GM12878 (cell line): ENCODE results near the gene RFC4. TPM values are rescaled to one million over a fixed set of nuclear protein-coding genes. Genes with fewer than 3 reads are reported as not detected.

Source experiments
- ATAC-seq: fragments of 200-7000 bp; cut with Tn5 transposase; 3 replicates; pipeline ENCODE4 v1.9.1; 2020; ENCODE audit warnings: mild to moderate bottlenecking, moderate library complexity
- BruUV-seq: library from RNA; stranded (reverse); fragments of 400-500 nt; replicated peaks from 2 replicates; lab custom pipeline; 2021; lab: Mats Ljungman, UMichigan
- CTCF ChIA-PET: fragments of 300-600 bp; sonication (Branson Sonifier 250); formaldehyde crosslinking; extraction: SDS; loops from one replicate; lab custom pipeline; 2021; ENCODE audit warnings: inconsistent platforms; lab: Yijun Ruan, JAX
- POLR2A ChIA-PET: fragments of 350-600 bp; formaldehyde crosslinking; extraction: SDS; loops from one replicate; lab custom pipeline; 2021; ENCODE audit warnings: inconsistent platforms; lab: Charles Lee
- RAD21 ChIA-PET: fragments of 300-600 bp; sonication (Branson Sonifier 250); formaldehyde crosslinking; loops from one replicate; lab custom pipeline; 2023; ENCODE audit warnings: antibody characterized with exemption; ENCODE audit not compliant: unreplicated experiment; lab: Charles Lee
- SMC1A ChIA-PET: fragments of 300-600 bp; sonication (Branson Sonifier 250); formaldehyde crosslinking; loops from one replicate; lab custom pipeline; 2023; ENCODE audit not compliant: unreplicated experiment, uncharacterized antibody; lab: Charles Lee
- DNase-seq: peaks from one replicate; pipeline ENCODE4 v3.0.0-alpha.2; 2011; ENCODE audit warnings: low read depth, low spot score
- FAIRE-seq: peaks from 3 replicates; lab custom pipeline; 2011; peaks lifted over from hg19 to GRCh38; lab: Jason Lieb, UNC
- H2AFZ ChIP-seq: 2 replicates; pipeline ENCODE4 v1.6.0; 2011; ENCODE audit warnings: low read depth, low read length, control low read depth; ENCODE audit not compliant: control insufficient read depth
- H3K27ac ChIP-seq: 2 replicates; pipeline ENCODE4 v1.5.1; 2011; ENCODE audit warnings: control low read depth; ENCODE audit not compliant: control insufficient read depth, insufficient read depth
- H3K27me3 ChIP-seq, 2 experiments: replicated peaks in 1 of 2; 2 replicates each; pipeline versions ENCODE4 v1.6.0 to v1.6.1; 2011; ENCODE audit warnings: low read length in 1 of 2; ENCODE audit not compliant: control insufficient read depth in 2 of 2, insufficient read depth in 2 of 2
- H3K36me3 ChIP-seq, 2 experiments: 2 replicates each; pipeline ENCODE4 v1.5.1; 2011; ENCODE audit warnings: low read length in 1 of 2; ENCODE audit not compliant: control insufficient read depth in 2 of 2, insufficient read depth in 2 of 2
- H3K4me1 ChIP-seq: 2 replicates; pipeline ENCODE4 v1.6.1; 2011; ENCODE audit warnings: mild to moderate bottlenecking, low read length, moderate library complexity, mixed read lengths; ENCODE audit not compliant: control insufficient read depth, insufficient read depth
- H3K4me2 ChIP-seq: 2 replicates; pipeline ENCODE4 v1.6.0; 2011; ENCODE audit warnings: control low read depth; ENCODE audit not compliant: control insufficient read depth, insufficient read depth
- H3K4me3 ChIP-seq: fragments of 200-600 bp; sonication (generic); 2 replicates; pipeline ENCODE4 v1.5.1; 2016
- H3K79me2 ChIP-seq: 2 replicates; pipeline ENCODE4 v1.6.0; 2011; ENCODE audit warnings: low read length; ENCODE audit not compliant: control insufficient read depth, insufficient read depth
- H3K9ac ChIP-seq: 2 replicates; pipeline ENCODE4 v1.8.0; 2011; ENCODE audit warnings: low read length, control low read depth, mixed read lengths; ENCODE audit not compliant: control insufficient read depth, insufficient read depth
- H3K9me3 ChIP-seq: replicated peaks from 3 replicates; pipeline ENCODE4 v1.5.1; 2011; ENCODE audit warnings: mild to moderate bottlenecking, low read length; ENCODE audit not compliant: control insufficient read depth, insufficient read depth
- H4K20me1 ChIP-seq: 2 replicates; pipeline ENCODE4 v1.6.0; 2011; ENCODE audit not compliant: control insufficient read depth, insufficient read depth
- BHLHE40 ChIP-seq, 2 experiments: fragments of 450-650 bp in 1 of 2; IDR thresholded peaks; 2 replicates each; pipeline ENCODE4 v1.6.1; 2011 to 2017; ENCODE audit warnings: low read depth in 2 of 2, borderline replicate concordance in 1 of 2, improper control_type of control experiment in 1 of 2, low read length in 1 of 2, mild to moderate bottlenecking in 1 of 2
- CHD1 ChIP-seq: IDR thresholded peaks from 2 replicates; pipeline ENCODE4 v1.6.1; 2012; ENCODE audit warnings: low read depth, low read length, improper control_type of control experiment
- DPF2 ChIP-seq: fragments of 450-650 bp; IDR thresholded peaks from 2 replicates; pipeline ENCODE4 v1.6.1; 2017; ENCODE audit warnings: mild to moderate bottlenecking
- EP300 ChIP-seq, 2 experiments: fragments of 150-350 bp in 1 of 2; IDR thresholded peaks; 2 replicates each; pipeline ENCODE4 v1.6.1; 2011 to 2012; ENCODE audit warnings: low read depth in 2 of 2, low read length in 2 of 2, borderline replicate concordance in 1 of 2, improper control_type of control experiment in 1 of 2, inconsistent platforms in 1 of 2; ENCODE audit not compliant: control insufficient read depth in 1 of 2
- EZH2 ChIP-seq: IDR thresholded peaks from 2 replicates; pipeline ENCODE4 v1.6.1; 2012; ENCODE audit warnings: low read depth, mild to moderate bottlenecking, control low read depth, inconsistent platforms, low read length, borderline replicate concordance; ENCODE audit not compliant: control insufficient read depth
- IRF4 ChIP-seq: IDR thresholded peaks from 2 replicates; pipeline ENCODE4 v1.6.1; 2011; ENCODE audit warnings: low read depth, low read length
- NFXL1 ChIP-seq: fragments of 450-650 bp; IDR thresholded peaks from 2 replicates; pipeline ENCODE4 v1.6.1; 2017; ENCODE audit warnings: antibody characterized with exemption, mild to moderate bottlenecking, borderline replicate concordance
- NR2F1 ChIP-seq: fragments of 450-650 bp; conservative IDR thresholded peaks from 2 replicates; pipeline ENCODE4 v1.6.1; 2017; ENCODE audit warnings: mild to moderate bottlenecking
- PAX8 ChIP-seq: fragments of 450-650 bp; IDR thresholded peaks from 2 replicates; pipeline ENCODE4 v1.6.1; 2017; ENCODE audit warnings: mild to moderate bottlenecking, moderate library complexity
- RELA ChIP-seq: fragments of 450-650 bp; IDR thresholded peaks from 2 replicates; pipeline ENCODE4 v1.8.0; 2014; ENCODE audit warnings: borderline replicate concordance; ENCODE audit not compliant: partially characterized antibody
- STAT1 ChIP-seq: fragments of 450-650 bp; conservative IDR thresholded peaks from 2 replicates; pipeline ENCODE4 v1.6.1; 2014; ENCODE audit warnings: antibody characterized with exemption, mild to moderate bottlenecking
- TCF12 ChIP-seq: IDR thresholded peaks from 2 replicates; pipeline ENCODE4 v1.6.1; 2011; ENCODE audit warnings: low read depth, mild to moderate bottlenecking, low read length
- ZNF274 ChIP-seq: IDR thresholded peaks from one replicate; pipeline ENCODE4 v1.8.0; 2011; ENCODE audit not compliant: insufficient read length, insufficient read depth
- ZZZ3 ChIP-seq: IDR thresholded peaks from 2 replicates; pipeline ENCODE4 v1.6.1; 2011; ENCODE audit warnings: low read depth; ENCODE audit not compliant: control insufficient read depth, insufficient read length
- WGBS: methylation state at CpG from one replicate; pipeline ENCODE4 v1.1.6; 2016; ENCODE audit warnings: low lambda C conversion rate; ENCODE audit not compliant: insufficient replicate concordance, insufficient coverage; ENCODE audit errors: missing lambda C conversion rate; 5-methylcytosine and 5-hydroxymethylcytosine counted together
- in situ Hi-C: fragments of 300-500 bp; cut with MboI; formaldehyde crosslinking; loops from 9 replicates; pipeline ENCODE4 v1.14.3; 2018; ENCODE audit warnings: mixed read lengths
- intact Hi-C: fragments of 100-400 bp; cut with micrococcal nuclease; formaldehyde crosslinking; loops from one replicate; pipeline ENCODE4 v1.14.2; 2022; ENCODE audit not compliant: unreplicated experiment
- polyA plus RNA-seq, 11 experiments: library from polyadenylated mRNA; depleted of rRNA in 4 of 11; unstranded in 6 of 11; stranded (reverse) in 5 of 11; fragments of >200 nt; fragmentation: Nextera tagmentation in 4 of 11; fragmentation: Illumina TruSeq in 1 of 11; extraction: Ambion mirVana in 4 of 11; extraction: Trizol in 1 of 11; gene quantifications; 1 replicate in 1 of 11; 2 replicates in 10 of 11; pipeline versions ENCODE4 v1.2.1 to v1.2.3, GENCODE V29; 2011 to 2016; ENCODE audit warnings: inconsistent platforms in 2 of 11, missing spikeins in 2 of 11, low read depth in 1 of 11
- total RNA-seq, 4 experiments: library from RNA; depleted of rRNA in 3 of 4; stranded (reverse); fragments of >200 nt in 3 of 4; fragmentation: Illumina TruSeq in 1 of 4; extraction: Trizol in 1 of 4; gene quantifications; 2 replicates each; pipeline versions ENCODE4 v1.2.1 to v1.2.3, GENCODE V29; 2013 to 2021
- TF ChIP-seq, protein P1 (sequence below): fragments of 450-650 bp; IDR thresholded peaks from 2 replicates; pipeline ENCODE4 v1.6.1; 2016; ENCODE audit warnings: mild to moderate bottlenecking
- TF ChIP-seq, protein P2 (sequence below): fragments of 450-650 bp; IDR thresholded peaks from 2 replicates; pipeline ENCODE4 v1.6.1; 2017; ENCODE audit warnings: mild to moderate bottlenecking, low read depth, inconsistent platforms; ENCODE audit not compliant: poor library complexity, severe bottlenecking

Gene RFC4
- total and polyA plus RNA-seq, 10 of the 15 experiments (the other 5 are each of a cell fraction or from before 2014, with no cell fraction given): 49.1 to 144 (median 112) TPM

DNA sequence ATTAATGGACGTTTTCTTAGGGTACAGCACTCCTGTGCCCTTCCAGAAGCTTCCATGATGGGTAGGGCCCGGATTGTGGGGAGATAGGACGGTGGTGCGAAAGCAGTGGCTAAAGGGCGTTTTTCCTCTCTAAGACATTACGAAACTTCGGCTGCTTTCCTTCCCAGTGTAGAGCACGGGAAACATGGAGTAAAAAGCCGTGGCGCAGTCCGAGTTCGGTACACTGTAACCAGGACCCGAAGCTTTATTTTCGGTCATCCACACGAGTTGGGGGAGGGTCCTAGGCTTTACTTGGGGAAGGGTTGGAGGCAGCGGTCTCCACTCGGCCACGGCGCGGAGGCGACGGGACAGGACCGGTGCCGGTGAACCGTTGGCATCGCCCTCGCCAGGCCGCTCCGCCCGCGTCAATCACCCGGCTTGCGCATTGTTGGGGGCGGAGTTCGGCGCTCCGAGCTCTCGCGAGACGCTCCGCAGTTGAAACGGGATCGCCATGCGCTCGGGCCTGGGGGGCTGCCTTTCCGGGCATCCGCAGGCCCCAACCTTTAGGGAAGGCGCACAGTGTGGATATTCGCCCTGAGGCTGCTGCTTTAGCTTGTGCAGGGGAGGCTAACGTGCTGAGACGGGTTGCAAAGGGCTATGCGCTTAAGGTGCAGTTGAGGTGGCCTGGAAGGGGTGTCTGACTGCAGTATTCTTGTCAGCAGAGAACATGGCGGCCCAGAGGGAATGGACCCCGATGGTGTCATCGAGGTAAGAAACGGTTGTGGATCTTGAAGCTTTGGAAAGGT is 22.4 kb downstream of the RFC4 start (continued):
- TF ChIP-seq BHLHE40 (IDR thresholded peaks at IDR 0.05; ENCODE audit: borderline replicate concordance in 1 of 2, low read depth in 2 of 2, low read length in 1 of 2) (peak in 1 of 2 experiments; percentile 40; a peak in 1 of 4 replicates), PAX8 (no peak), RELA (peak; percentile 41), CHD1 (peak; percentile 6; the same call in 1 of the 2 replicates)
- TF ChIP-seq, protein P1, sequence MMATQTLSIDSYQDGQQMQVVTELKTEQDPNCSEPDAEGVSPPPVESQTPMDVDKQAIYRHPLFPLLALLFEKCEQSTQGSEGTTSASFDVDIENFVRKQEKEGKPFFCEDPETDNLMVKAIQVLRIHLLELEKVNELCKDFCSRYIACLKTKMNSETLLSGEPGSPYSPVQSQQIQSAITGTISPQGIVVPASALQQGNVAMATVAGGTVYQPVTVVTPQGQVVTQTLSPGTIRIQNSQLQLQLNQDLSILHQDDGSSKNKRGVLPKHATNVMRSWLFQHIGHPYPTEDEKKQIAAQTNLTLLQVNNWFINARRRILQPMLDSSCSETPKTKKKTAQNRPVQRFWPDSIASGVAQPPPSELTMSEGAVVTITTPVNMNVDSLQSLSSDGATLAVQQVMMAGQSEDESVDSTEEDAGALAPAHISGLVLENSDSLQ: peak; percentile 98

DNA sequence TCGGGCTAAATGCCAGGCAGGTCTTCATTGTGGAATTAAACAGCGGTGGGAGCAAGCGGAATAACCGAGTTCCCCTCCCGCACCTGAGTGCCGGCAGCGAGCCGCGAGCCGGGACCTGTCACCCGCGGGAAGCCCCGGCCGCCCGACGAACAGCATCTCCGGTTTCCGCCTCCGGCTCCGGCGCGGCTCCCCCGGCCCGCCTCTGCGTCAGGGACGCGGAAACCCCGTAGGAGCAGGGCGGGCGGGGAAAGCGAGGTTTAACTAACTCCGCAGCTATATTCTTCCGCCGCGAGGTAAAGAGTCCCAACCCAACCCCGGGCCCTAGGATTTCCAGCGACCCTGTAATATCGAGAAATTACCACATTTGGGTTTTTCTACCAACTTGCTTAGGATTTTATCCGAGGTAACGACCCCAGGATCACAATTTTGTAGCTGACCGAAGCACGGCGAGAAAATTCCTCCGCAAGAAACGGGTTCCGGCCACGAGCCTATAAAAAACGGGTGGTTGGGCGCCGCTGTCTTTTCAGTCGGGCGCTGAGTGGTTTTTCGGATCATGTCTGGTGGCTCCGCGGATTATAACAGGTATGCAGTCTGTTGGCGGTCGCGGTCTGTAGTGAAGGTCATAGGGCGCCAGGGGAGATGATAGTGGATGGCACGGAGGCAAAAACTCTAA is 23.1 kb downstream of the RFC4 start, which contains the start of gene EIF4A2:
EIF4A2 (plus strand) TSS at position 520 of the 673 bp plus-strand sequence; CDS start at position 554, 34 bp downstream.
- Histone ChIP-seq H3K27me3 (no peaks in the 10 kb centered on the region), H3K9me3 (no peaks in the 10 kb centered on the region; the same call in 1 of the 3 replicates), H2AFZ (peak within 1 kb of the TSS; percentile 98), H3K79me2 (peaks cover 56% of the 10 kb centered on the region), H3K4me1 (no peaks in the 10 kb centered on the region), H4K20me1 (peaks cover 22% of the 10 kb centered on the region; the same call in 1 of the 2 replicates), H3K36me3 (peaks cover 15 to 38% of the 10 kb centered on the region in 2 experiments), H3K4me2 (peak within 1 kb of the TSS; percentile 64), H3K27ac (peak within 1 kb of the TSS; percentile 100), H3K9ac (peak within 1 kb of the TSS; percentile 100), H3K4me3 (peak within 1 kb of the TSS; percentile 78)
- under 1% methylated on average over 60 of the region's 60 CpGs for WGBS
- BruUV-seq: no TSS peak
- FAIRE-seq (no peak), DNase-seq (no peak), ATAC-seq (peak; percentile 78)
- SMC1A ChIA-PET: interaction anchor here (0.6 to 2.5 kb wide), 8 partner anchors 9 to 840 kb away, joined by 3 to 17 read pairs (median 4); partner anchors contain the start of gene RFC4
- CTCF ChIA-PET: interaction anchor here (0.9 to 2.6 kb wide), 6 partner anchors 10 to 840 kb away, joined by 3 to 12 read pairs (median 4); partner anchors contain the start of gene RPL39L
- in situ Hi-C loops (loop anchor here (25.0 kb wide), 1 partner anchor 846 kb away; the partner anchor contains the start of gene TRA2B), intact Hi-C loops (loop anchor here (1.0 to 10.0 kb wide), 4 partner anchors 23 to 846 kb away; partner anchors contain the start of genes DNAJB11, RFC4 and TRA2B)
- POLR2A ChIA-PET: interaction anchor here (0.7 to 4.2 kb wide), 15 partner anchors 9 to 845 kb away, joined by 3 to 24 read pairs (median 4); partner anchors contain the start of genes DNAJB11, RFC4, RPL39L and RTP4
- RAD21 ChIA-PET: interaction anchor here (1.0 to 1.6 kb wide), 3 partner anchors 38 to 218 kb away, joined by 3 to 4 read pairs (median 3); partner anchors contain the start of gene DNAJB11
- TF ChIP-seq, protein P2, sequence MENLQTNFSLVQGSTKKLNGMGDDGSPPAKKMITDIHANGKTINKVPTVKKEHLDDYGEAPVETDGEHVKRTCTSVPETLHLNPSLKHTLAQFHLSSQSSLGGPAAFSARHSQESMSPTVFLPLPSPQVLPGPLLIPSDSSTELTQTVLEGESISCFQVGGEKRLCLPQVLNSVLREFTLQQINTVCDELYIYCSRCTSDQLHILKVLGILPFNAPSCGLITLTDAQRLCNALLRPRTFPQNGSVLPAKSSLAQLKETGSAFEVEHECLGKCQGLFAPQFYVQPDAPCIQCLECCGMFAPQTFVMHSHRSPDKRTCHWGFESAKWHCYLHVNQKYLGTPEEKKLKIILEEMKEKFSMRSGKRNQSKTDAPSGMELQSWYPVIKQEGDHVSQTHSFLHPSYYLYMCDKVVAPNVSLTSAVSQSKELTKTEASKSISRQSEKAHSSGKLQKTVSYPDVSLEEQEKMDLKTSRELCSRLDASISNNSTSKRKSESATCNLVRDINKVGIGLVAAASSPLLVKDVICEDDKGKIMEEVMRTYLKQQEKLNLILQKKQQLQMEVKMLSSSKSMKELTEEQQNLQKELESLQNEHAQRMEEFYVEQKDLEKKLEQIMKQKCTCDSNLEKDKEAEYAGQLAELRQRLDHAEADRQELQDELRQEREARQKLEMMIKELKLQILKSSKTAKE: peak; percentile 98
- TF ChIP-seq TCF12 (peak; percentile 86; the same call in 1 of the 2 replicates), STAT1 (peak; percentile 92; the same call in 1 of the 2 replicates), NFXL1 (no peak), NR2F1 (peak; percentile 77), EP300 (IDR thresholded peaks at IDR 0.05; ENCODE audit: borderline replicate concordance in 1 of 2, control insufficient read depth in 1 of 2, low read depth in 2 of 2, low read length in 2 of 2) (0 out of 4 replicates have a peak, but pooled peaks of 1 of the 2 experiments have one; percentile 11), IRF4 (0 out of 2 replicates have a peak, but pooled peaks have one; percentile 36), EZH2 (no peak), ZZZ3 (no peak), RELA (peak; percentile 31), DPF2 (0 out of 2 replicates have a peak, but pooled peaks have one; percentile 81), ZNF274 (no peak)
